SK-N-SH treated with all-trans-retinoic acid at 6 μM for 48 hours (cell line): ENCODE data around the gene LIN52.

Experiments used
- ATAC-seq: fragments of 200-7000 bp; cut with Tn5 transposase; 3 replicates; pipeline ENCODE4 v1.9.1; 2020; ENCODE audit warnings: mild to moderate bottlenecking, moderate library complexity
- ARNTL ChIP-seq: fragments of 450-650 bp; formaldehyde crosslinking; IDR thresholded peaks from 2 replicates; pipeline ENCODE4 v1.5.0; 2020; ENCODE audit warnings: low read depth, mild to moderate bottlenecking, moderate library complexity, borderline replicate concordance
- BACH2 ChIP-seq: fragments of 250-450 bp; sonication (Bioruptor Pico); IDR thresholded peaks from 2 replicates; pipeline ENCODE4 v1.9.0; 2021; ENCODE audit warnings: mild to moderate bottlenecking, borderline replicate concordance
- CSDC2 ChIP-seq: fragments of 250-450 bp; sonication (Bioruptor Pico); IDR thresholded peaks from 2 replicates; pipeline ENCODE4 v1.5.0; 2020; ENCODE audit warnings: mild to moderate bottlenecking, moderate library complexity
- ESRRG ChIP-seq: fragments of 250-450 bp; sonication (Bioruptor Pico); IDR thresholded peaks from 2 replicates; pipeline ENCODE4 v1.6.1; 2021; ENCODE audit warnings: mild to moderate bottlenecking
- GLIS3 ChIP-seq: fragments of 250-450 bp; sonication (Bioruptor Pico); IDR thresholded peaks from 2 replicates; pipeline ENCODE4 v1.5.0; 2020; ENCODE audit warnings: mild to moderate bottlenecking, moderate library complexity
- ISL1 ChIP-seq: fragments of 250-450 bp; sonication (Bioruptor Pico); IDR thresholded peaks from 2 replicates; pipeline ENCODE4 v2.1.2; 2022; ENCODE audit warnings: mild to moderate bottlenecking, moderate library complexity
- OSR1 ChIP-seq: fragments of 250-450 bp; sonication (Bioruptor Pico); IDR thresholded peaks from 2 replicates; pipeline ENCODE4 v1.8.0; 2022; ENCODE audit warnings: moderate library complexity, mild to moderate bottlenecking, inconsistent platforms
- PPARA ChIP-seq: fragments of 250-450 bp; sonication (Bioruptor Pico); IDR thresholded peaks from 2 replicates; pipeline ENCODE4 v1.5.0; 2020; ENCODE audit warnings: mild to moderate bottlenecking, borderline replicate concordance
- RARB ChIP-seq: fragments of 250-450 bp; sonication (Bioruptor Pico); IDR thresholded peaks from 2 replicates; pipeline ENCODE4 v1.8.0; 2021; ENCODE audit warnings: mild to moderate bottlenecking, moderate library complexity
- SNAI2 ChIP-seq: fragments of 250-450 bp; sonication (Bioruptor Pico); IDR thresholded peaks from 2 replicates; pipeline ENCODE4 v1.5.0; 2020; ENCODE audit warnings: mild to moderate bottlenecking, moderate library complexity
- TCF4 ChIP-seq: fragments of 250-450 bp; sonication (Bioruptor Pico); IDR thresholded peaks from 2 replicates; pipeline ENCODE4 v1.8.0; 2021; ENCODE audit warnings: mild to moderate bottlenecking, moderate library complexity, borderline replicate concordance
- TSHZ2 ChIP-seq: fragments of 250-450 bp; sonication (Bioruptor Pico); IDR thresholded peaks from 2 replicates; pipeline ENCODE4 v1.5.0; 2020; ENCODE audit warnings: mild to moderate bottlenecking, moderate library complexity
- ZC3H10 ChIP-seq: fragments of 250-450 bp; sonication (Bioruptor Pico); IDR thresholded peaks from 2 replicates; pipeline ENCODE4 v1.5.1; 2021; ENCODE audit warnings: mild to moderate bottlenecking, moderate library complexity
- ZFP3 ChIP-seq: fragments of 250-450 bp; sonication (Bioruptor Pico); IDR thresholded peaks from 2 replicates; pipeline ENCODE4 v1.5.0; 2020; ENCODE audit warnings: mild to moderate bottlenecking, moderate library complexity
- ZFP30 ChIP-seq: fragments of 450-650 bp; formaldehyde crosslinking; IDR thresholded peaks from 2 replicates; pipeline ENCODE4 v1.5.0; 2022; ENCODE audit warnings: mild to moderate bottlenecking, moderate library complexity
- ZNF8 ChIP-seq: fragments of 450-650 bp; formaldehyde crosslinking; IDR thresholded peaks from 2 replicates; pipeline ENCODE4 v1.5.0; 2020; ENCODE audit warnings: mild to moderate bottlenecking, moderate library complexity
- TF ChIP-seq, protein P1 (sequence below): fragments of 250-450 bp; sonication (Bioruptor Pico); IDR thresholded peaks from 2 replicates; pipeline ENCODE4 v1.5.1; 2021; ENCODE audit warnings: mild to moderate bottlenecking, moderate library complexity
- TF ChIP-seq, protein P2 (sequence below): fragments of 250-450 bp; sonication (Bioruptor Pico); IDR thresholded peaks from 2 replicates; pipeline ENCODE4 v1.5.1; 2020; ENCODE audit warnings: low read depth, mild to moderate bottlenecking, moderate library complexity
- TF ChIP-seq, protein P3 (sequence below): fragments of 250-450 bp; sonication (Bioruptor Pico); IDR thresholded peaks from 2 replicates; pipeline ENCODE4 v1.8.0; 2020; ENCODE audit warnings: mild to moderate bottlenecking, moderate library complexity, borderline replicate concordance

LIN52 gene

DNA sequence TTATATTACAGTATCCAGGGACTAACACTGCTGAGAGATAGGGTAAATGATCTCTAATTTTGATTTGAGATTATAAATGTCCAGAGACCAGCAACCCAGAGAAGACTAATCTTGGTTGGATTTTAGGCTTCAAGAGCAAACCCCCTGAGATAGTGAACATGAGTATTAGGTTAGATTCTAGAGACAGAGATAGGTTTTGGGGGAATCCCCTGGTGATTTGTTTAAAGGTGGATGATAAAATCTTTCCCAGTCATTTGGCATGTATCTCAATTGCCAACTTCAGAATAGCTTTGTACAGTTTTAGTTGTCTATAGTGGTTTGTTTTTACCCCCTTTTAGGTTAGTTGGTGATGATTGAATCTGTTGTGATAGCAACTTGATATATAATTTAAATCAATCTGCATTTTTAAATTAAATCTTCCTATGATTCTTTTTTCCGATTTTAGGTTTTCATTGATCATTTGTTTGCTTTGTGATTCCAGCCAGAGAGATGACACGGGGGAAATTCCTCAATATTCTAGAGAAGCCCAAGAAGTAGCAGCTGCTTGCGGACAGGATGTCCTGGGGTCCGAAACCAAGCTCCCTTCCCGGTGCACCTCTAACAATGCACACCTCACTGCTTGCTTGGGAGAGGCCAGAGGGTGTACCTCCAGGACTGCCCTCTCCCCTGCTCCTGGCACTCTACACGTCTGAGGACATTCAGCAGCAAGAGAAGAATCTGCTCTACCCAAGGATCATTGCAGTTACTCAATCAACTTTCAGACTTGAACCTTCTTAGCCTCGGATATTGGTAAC lies 113.9 kb downstream of the LIN52 start:
- no peak for ATAC-seq
- TF ChIP-seq ISL1 (no peak), ZNF8 (no peak), ZFP3 (CRISPR knock-in tag) (no peak), TCF4 (CRISPR knock-in tag) (no peak), TSHZ2 (CRISPR knock-in tag) (no peak), ZC3H10 (CRISPR knock-in tag) (no peak), SNAI2 (CRISPR knock-in tag) (no peak), ARNTL (CRISPR knock-in tag) (no peak), ZFP30 (CRISPR knock-in tag) (no peak), OSR1 (no peak)
- TF ChIP-seq, protein P1, sequence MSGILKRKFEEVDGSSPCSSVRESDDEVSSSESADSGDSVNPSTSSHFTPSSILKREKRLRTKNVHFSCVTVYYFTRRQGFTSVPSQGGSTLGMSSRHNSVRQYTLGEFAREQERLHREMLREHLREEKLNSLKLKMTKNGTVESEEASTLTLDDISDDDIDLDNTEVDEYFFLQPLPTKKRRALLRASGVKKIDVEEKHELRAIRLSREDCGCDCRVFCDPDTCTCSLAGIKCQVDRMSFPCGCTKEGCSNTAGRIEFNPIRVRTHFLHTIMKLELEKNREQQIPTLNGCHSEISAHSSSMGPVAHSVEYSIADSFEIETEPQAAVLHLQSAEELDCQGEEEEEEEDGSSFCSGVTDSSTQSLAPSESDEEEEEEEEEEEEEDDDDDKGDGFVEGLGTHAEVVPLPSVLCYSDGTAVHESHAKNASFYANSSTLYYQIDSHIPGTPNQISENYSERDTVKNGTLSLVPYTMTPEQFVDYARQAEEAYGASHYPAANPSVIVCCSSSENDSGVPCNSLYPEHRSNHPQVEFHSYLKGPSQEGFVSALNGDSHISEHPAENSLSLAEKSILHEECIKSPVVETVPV (CRISPR knock-in tag), result no peak
- TF ChIP-seq, protein P2, sequence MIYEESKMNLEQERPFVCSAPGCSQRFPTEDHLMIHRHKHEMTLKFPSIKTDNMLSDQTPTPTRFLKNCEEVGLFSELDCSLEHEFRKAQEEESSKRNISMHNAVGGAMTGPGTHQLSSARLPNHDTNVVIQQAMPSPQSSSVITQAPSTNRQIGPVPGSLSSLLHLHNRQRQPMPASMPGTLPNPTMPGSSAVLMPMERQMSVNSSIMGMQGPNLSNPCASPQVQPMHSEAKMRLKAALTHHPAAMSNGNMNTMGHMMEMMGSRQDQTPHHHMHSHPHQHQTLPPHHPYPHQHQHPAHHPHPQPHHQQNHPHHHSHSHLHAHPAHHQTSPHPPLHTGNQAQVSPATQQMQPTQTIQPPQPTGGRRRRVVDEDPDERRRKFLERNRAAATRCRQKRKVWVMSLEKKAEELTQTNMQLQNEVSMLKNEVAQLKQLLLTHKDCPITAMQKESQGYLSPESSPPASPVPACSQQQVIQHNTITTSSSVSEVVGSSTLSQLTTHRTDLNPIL (CRISPR knock-in tag), result no peak
- TF ChIP-seq, protein P3, sequence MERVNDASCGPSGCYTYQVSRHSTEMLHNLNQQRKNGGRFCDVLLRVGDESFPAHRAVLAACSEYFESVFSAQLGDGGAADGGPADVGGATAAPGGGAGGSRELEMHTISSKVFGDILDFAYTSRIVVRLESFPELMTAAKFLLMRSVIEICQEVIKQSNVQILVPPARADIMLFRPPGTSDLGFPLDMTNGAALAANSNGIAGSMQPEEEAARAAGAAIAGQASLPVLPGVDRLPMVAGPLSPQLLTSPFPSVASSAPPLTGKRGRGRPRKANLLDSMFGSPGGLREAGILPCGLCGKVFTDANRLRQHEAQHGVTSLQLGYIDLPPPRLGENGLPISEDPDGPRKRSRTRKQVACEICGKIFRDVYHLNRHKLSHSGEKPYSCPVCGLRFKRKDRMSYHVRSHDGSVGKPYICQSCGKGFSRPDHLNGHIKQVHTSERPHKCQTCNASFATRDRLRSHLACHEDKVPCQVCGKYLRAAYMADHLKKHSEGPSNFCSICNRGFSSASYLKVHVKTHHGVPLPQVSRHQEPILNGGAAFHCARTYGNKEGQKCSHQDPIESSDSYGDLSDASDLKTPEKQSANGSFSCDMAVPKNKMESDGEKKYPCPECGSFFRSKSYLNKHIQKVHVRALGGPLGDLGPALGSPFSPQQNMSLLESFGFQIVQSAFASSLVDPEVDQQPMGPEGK (CRISPR knock-in tag), result no peak

DNA sequence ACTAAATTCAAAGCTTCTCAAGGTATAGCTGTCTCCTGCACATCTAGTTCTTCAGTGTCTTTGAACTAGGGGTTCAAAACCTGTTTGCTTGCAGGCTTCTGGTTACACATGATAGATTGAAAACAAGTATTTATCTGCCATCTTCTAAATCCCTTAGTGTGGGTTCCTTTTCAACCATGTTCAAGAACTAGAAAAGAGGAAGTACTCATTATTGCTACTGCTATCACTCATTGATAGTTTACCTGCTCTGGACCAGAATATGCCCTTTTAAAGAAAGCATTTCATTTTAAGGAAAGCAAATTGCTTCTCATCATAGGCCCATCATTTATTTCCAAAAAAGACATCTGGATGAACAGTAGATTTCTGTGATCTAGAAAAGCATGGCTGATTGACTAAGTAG lies 117.4 kb downstream of the LIN52 start:
- TF ChIP-seq SNAI2 (CRISPR knock-in tag) (no peak), GLIS3 (no peak), ZNF8 (no peak), PPARA (CRISPR knock-in tag) (no peak), ESRRG (no peak), TSHZ2 (CRISPR knock-in tag) (no peak), ZFP3 (CRISPR knock-in tag) (no peak), ISL1 (no peak), RARB (CRISPR knock-in tag) (no peak), CSDC2 (no peak), BACH2 (CRISPR knock-in tag) (no peak)
- TF ChIP-seq, protein P1 (CRISPR knock-in tag), result no peak
- no peak for ATAC-seq
